Ovary (tissue), 3 donors: ENCODE data around the gene PHACTR1.

ENCODE experiments used
- POLR2A ChIP-seq: fragments of 450-650 bp; IDR thresholded peaks from one replicate; pipeline ENCODE4 v1.6.1; 2017; ENCODE audit warnings: antibody characterized with exemption, mild to moderate bottlenecking, moderate library complexity
- TF ChIP-seq, protein P1 (sequence below), 3 donors: fragments of 450-650 bp in 2 of 3; fragments of 200-600 bp in 1 of 3; IDR thresholded peaks; one replicate each; pipeline versions ENCODE4 v1.5.1 to v1.8.0; 2016 to 2022; ENCODE audit warnings: antibody characterized with exemption in 3 of 3, mild to moderate bottlenecking in 1 of 3
- donor health status: DM: no; HTN: no; CAD: no.

DNA sequence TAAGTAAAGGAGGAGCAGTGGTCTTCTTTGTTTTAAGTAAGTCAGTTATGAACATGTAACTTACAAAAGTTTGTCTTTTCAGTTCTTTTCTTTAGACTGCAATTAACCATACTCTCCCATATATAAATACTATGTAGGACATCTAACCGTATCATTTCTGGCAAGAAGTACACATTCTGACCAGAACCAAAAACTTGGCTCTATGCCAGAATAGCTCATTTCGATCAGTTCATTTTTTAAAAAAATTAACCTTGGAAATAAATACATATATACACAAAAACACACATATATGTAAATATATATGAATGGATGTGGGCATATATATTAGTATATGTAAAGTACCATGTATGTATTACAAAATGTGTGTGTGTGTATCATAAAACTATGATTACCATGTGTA is 145.0 kb downstream of the PHACTR1 start:
- TF ChIP-seq, protein P1, sequence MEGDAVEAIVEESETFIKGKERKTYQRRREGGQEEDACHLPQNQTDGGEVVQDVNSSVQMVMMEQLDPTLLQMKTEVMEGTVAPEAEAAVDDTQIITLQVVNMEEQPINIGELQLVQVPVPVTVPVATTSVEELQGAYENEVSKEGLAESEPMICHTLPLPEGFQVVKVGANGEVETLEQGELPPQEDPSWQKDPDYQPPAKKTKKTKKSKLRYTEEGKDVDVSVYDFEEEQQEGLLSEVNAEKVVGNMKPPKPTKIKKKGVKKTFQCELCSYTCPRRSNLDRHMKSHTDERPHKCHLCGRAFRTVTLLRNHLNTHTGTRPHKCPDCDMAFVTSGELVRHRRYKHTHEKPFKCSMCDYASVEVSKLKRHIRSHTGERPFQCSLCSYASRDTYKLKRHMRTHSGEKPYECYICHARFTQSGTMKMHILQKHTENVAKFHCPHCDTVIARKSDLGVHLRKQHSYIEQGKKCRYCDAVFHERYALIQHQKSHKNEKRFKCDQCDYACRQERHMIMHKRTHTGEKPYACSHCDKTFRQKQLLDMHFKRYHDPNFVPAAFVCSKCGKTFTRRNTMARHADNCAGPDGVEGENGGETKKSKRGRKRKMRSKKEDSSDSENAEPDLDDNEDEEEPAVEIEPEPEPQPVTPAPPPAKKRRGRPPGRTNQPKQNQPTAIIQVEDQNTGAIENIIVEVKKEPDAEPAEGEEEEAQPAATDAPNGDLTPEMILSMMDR (IDR thresholded peaks at IDR 0.05), result no peak
- no peak for TF ChIP-seq POLR2A
